GM19438 (cell line): Measurements from ENCODE around the gene DAB2IP.

Experiments
- ATAC-seq: cut with Tn5 transposase; IDR thresholded peaks from one replicate; pipeline ENCODE4 v1.9.1; 2021; ENCODE audit warnings: low read depth; ENCODE audit not compliant: unreplicated experiment

Gene DAB2IP

DNA sequence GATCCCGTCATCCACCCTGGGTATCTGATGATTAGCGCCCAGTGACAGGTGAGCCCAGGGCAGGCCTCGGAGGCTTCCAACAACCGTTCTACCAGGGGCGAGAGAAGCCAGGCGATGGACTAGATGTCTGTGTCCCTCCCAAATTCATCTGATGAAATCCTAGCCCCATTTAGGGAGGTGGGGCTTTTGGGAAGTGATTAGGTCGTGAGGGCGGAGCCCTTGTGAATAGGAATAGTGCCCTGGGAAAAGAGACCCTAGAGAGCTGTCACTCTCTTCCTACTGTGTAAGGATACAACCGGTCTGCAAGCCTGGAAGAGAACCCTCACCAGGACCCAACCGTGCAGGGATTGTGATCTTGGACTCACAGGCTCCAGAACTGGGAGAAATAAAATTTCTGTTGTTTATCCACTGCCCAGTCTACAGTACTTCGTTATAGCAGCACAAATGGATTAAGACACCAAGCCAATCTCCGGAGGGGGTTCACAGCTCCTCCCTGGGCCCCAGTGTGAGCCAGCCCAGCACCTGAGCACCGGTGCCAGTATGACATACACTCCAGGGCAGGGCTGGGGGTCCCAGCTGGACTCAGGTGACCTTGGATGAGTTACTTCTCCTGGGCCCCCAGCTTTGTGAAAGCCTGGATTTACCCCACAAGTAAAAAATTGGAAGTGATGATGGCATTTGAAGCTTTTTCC, 162.2 kb downstream of the DAB2IP start:
- ATAC-seq = no peak

DNA sequence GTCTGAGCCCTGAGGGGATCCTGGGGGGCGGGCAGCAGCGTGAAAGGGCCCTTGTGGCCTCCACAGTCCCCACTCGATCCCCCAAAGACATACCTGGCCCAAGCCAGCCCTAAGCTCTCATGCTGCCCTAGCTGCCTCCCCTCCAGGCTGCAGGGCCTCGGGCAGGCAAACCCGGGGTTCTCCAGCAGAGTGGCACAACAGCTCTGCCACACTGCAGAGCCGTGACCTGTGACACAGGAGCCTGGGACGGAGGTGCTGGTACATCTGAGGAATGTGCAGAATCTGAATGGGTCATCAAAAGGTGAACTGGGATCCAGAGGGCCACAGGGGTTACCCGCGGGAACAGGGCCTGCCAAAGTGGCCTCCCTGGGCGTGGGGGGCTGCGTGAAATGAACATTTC, 163.2 kb downstream of the DAB2IP start:
- no peak for ATAC-seq

DNA sequence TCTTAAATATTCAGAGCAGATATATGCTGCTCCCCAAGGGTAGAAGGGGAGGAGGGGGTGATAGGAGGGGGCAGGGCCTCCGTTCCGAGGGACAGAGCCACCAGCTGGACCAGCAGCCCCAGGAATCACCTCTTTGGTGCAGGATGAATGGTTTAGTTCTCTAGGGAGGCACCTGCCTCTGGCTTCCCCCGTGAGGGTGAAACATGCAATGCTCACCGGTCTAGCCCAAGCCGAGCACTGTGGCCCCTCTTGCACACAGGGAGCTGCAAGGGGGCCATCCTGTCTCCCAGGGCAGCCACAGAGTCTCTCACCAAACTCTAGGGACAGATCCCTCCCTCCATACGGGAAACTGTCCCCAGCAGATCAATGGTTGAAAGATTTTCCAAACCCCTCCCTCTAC, 163.7 kb downstream of the DAB2IP start:
- ATAC-seq = no peak

DNA sequence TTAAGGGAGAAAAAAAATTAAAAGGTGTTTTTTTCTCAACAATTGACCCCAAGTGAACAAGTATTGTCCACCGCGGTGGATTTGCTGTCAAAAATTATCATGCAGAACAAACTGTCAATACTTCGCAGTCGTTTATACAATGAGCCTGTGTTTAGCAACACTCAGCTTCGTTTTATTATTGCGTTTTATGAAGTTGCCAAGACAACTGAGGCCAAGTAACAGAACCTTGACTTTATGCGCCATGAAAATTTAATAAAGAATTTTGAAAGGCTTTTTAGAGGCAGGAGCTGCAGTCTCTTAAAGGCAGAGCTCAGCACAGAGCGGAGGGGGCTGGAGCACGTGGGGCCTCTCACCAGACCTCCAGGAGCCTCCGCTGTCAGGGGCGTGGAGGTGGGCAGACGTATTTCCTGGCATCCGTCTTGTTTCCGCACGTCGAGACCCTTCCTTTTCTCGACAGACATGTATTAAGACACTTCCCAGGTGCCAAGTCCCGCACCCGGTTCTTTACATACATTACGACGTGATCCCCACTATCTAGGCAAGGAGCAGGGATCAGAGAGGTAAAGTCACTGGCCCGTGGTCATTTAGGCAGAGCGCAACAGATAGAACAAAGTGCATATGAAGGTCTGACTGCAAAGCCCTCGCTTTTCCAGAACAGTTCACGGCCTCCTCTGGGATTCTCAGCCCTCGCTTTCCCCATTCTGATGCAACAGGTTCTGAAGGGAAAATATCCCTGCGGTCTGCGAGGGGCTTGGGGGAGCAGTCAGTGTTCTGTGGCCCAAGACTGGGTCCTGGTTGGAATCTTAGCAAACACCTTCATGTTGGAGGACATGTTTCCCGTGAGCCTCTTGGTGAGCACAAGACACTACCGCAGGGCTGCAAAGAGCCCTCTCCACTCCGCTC, 164.4 kb downstream of the DAB2IP start:
- no peak for ATAC-seq

DNA sequence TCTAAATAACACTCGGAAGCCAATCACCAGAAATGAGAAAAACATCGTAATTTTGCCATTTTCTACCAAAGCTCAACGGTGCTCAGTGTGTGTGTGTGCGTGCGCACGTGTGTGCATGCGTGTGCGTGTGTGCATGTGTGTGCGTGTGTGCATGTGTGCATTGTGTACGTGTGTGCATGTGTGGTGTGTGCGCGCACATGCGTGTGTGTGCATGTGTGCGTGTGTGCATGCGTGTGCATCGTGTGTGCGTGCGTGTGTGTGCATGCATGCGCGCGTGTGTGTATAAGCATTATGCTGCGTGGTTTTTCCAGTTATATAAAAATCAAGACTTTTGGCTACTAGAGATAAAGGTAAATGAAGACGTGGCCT, 165.0 kb downstream of the DAB2IP start:
- ATAC-seq = no peak

DNA sequence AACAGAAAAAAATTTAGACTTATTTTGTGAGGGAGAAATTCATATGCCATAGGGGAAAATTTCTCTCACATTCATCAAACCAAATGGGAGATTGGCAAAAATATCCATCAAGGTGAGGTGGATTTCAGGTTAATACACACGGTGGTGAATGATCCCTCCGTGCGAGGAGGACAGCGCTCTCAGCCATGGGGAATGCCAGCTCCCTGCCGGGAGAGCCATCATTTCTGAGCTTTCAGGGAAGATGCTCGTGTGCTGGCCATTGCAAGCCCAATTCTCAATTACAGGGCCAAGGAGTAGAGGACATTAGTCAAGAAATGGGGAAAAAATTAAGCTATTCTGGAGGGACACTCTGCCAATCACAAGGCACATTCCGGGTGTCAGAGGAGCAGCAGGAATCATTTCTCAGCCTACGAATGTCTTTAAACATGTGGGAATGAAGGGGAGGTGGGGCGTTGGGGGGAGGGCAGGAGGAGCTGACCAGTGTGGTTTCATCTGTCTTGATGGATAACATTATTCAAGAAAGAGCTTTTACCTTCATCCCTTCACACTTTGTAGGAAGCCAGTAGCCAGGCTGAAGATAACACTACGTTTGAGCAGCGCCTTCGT, 165.5 kb downstream of the DAB2IP start:
- ATAC-seq = no peak

DNA sequence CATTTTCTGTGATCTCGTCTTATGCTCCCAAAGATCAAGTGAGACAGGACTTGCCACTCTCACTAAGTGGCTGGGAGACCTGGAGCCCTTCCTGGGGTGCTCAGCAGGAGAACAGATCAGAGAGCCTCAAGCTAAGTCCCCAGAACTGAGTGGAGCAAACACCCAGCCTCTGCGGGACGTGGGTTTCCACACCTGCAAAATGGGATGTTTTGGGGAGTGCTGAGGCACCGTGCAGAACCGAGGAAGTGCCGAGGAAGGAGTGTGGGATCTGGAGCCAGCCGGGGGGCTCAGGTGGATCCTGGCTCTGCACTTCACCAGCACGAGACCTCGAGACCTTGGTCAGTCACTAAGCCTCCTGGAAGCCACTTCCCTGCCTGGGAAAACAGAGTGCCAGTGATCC, 166.0 kb downstream of the DAB2IP start:
- ATAC-seq = no peak

DNA sequence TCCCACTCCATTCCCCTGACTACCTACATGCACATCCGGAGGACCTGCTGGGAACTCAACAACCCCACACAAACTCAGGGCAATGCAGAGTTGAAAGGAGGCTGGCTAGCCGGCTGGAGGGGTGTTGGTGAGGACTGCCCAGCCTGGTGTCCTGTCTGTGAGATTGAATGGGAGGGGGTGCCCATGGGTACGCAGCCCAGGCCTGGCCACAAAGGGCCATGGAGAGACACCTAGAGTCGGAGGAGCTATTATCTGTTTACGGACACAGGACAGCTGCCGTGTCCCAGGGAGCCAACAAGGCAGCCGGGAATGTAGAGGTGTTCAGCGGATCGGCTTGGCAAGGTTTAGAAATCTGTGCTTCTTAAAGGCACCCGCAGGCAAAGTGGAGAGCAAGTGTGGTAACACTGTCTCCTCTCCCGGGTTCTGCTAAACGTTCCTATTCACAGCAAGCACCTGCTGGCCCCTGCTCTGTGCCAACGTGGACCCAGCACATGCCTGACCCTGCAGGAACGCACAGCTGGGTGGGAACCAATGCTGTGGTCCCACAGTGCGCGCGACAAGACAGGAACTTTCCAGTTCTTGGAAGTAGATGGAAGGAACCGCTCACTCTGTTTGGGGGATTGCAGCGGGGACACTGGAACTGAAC, 166.7 kb downstream of the DAB2IP start:
- ATAC-seq = no peak

DNA sequence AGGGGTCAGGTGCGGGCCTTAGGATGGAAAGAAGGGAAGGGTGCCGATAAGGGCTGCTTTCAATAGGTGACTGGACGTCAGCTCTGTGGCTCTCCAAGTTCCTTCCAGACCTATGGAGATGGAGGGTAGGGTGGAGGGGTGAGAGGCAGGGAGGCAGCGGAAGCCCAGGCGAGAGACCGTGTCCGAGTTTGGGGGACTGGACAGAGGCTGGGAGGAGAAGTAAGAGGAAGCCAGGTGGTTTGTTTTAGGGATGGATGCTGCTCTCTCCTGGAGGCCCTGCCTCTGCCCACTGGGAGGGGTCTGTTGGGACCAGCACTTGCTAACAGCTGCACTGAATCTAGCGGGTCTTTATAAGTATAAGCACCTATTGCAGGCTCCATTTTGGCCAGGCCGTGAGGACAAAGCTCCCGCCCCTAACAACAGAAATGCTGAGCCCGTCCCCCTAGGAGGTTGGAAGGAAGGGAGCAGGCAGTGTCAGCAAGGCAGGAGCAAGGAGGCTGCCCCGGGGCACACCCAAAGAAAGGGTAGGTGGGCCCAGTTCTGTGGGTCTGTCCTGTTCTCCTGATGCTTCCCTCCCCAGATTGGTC, 167.5 kb downstream of the DAB2IP start:
- no peak for ATAC-seq

DNA sequence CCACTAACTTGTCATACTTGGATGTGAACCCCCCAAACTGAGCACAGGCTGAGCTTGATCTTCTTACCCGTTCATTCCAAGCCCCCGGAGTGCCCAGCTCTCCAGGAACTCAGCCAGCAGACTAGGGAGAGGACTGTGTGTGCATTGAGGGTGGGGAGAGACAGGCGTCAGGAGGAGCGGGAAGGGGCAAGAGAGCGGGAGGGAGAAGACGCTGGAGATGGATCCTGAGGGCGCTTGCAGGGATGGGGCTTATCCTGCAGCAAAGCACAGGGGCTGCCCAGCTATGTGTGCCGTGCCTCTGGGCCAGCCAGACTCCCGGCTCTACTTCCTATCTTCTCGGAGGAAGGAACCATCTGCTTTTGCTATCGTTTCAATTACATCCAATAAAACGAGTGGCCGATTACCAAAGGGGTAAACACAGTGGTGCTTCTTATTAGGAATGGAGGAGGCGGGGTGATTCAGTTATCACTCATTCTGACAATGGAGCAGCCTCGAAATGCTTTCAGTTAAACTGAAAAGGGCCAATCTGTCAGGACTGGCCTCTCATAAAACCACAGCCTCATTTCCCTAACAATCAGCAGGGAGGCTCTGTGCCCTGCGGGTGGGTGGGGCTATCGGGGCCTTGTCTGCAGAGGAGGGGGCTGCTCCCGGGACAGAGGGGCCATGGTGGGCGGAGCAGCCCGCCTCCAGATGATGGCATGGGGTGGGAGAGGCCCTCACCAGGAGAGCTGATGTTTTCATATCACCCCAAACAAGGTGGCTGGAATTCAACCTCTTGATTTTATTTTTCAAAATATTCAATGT, 168.2 kb downstream of the DAB2IP start:
- ATAC-seq = no peak

DNA sequence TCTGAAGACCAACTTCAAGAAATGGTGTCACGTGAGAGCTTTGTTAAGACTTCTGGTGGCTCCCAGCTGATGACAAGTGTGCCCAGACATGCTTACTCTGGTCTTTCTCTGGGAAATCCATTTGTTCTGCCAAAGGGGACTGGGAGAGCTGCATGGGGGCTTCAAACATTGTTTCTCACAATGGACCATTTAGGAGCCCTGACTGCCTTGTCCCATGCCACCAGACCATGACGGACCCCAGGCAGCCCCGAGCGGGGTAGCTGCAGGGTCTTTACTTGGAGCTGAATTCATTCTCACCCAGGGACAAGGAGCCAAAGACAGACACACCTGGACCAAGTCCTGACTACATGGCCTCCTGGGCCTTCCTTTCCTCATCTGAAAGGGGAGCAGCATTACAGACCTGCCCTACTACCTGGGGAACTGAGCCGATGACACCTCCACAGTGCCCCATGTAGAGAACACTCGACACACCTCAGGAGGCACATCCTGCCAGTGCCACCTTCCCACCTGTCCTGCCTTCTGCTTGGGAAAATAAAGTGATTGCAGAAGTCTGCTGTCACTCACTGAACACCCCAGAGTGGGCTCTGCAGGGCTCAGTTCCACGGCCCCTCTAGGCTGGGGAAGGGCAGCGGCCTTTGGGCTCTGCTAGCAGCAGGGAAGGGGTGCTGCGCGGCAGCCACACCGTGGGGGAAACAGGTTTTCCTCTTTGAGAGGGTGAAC, 169.0 kb downstream of the DAB2IP start:
- no peak for ATAC-seq

DNA sequence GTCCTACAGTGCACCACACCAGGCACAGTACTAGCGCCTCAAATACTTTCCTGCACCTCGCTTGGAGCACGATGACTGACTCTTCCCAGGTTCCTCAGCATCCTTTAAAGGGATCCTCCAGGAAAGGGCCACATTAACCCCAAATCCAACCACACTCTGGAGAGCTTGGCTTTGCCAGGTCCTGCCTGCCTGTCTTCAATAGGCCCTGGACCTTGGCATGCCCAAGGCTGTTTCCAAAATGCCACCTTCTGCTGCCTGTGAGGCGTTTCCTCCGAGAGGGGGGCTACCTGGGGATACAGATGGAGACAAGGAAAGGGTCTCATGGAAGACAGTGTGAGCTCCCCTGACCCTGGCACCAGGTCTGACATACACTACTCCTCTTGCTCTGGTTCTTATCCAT, 169.9 kb downstream of the DAB2IP start:
- no peak for ATAC-seq

DNA sequence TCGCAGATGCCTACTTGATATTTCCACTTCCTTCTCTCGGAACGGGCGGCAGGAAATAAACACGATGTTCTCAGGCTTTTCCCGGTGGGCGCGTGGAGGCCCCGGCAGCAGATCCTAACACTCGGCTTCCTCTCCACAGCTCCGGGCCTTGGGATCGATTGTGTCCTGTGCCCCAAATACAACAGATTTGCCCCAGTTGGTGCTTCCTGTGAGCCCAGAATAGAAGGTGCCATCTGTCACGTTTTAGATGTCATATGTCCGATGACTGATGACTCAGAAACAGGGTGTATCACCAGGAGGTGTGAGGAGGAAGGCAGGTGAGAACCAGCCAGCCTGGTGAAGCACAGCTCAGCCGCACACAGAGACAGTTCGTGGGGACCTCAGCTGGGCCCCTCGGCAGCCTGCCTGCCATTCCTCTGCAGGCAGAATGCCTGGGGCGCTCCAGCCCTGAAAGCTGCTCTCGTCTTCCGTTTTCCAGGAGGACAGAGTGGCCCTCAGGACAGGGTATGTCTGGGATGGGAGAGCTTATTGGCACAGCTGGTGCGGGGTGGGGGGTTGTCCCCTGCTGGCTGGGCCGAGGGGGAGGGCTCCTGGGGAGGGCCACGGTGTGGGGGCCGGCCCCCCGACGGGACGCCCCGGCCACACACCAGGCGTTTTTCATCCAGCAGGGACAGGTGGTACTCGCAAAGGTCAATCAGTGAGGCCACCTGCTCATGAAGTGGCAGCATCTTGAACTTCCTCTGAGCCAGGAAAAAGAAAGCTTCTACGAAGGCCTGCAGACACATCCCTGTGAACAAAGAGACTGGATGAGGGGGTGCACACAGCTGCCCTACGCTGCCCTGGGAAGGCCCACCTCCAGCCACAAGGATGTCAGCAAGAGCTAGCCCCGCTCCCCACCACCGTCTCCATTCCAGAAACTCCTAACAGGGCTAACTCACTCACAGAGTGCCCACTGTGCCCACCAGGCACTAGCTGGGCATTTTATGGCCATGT, 171.0 kb downstream of the DAB2IP start:
- no peak for ATAC-seq

DNA sequence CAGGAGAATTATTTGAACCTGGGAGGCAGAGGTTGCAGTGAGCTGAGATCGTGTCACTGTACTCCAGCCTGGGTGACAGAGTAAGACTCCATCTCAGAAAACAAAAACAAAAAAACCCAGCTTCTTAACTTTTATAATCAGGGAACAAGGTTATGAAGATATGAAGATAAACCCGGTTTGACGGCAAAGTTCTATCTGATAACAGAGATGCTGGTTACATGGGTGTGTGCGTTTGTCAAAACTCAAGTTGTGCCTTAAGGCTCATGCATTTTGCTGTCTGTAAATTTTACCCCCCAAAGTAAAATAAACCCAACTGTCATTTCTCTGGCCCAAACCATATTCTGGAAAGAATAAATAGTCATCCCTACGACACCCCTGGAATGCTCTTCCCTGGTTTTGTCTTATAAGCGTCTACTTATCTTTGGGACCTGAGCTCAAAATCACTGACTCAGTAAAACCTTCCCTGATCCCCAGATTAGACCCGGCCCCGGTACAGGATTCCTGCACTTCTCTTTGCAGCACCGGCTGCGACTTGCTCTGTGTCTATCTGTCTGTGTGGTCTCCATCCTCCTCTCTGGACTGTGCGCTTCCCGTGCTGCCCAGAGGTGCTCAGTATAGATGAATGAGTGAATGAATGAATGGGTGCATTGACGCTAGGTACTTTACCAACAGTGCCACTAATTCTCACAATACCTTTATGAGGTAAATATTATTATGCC, 172.2 kb downstream of the DAB2IP start:
- ATAC-seq = no peak

DNA sequence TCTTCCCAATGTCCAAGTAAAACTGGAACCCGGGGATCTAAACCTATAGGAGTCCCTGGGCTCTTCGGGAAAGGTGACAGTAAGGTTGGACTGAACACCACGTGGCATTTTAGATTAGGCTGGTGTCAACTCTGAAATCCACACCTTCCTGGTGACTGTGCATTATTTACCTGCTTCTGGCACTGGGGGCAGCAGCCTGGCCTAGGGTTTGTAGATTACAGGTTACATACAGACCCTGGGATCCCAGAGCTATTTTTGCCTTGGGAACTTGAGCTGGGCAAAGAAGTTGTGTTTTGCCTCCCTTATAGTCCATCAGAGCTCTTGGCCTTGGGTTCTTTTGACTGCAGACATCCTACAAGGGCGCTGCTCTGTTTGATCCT, 173.2 kb downstream of the DAB2IP start:
- ATAC-seq = no peak

DNA sequence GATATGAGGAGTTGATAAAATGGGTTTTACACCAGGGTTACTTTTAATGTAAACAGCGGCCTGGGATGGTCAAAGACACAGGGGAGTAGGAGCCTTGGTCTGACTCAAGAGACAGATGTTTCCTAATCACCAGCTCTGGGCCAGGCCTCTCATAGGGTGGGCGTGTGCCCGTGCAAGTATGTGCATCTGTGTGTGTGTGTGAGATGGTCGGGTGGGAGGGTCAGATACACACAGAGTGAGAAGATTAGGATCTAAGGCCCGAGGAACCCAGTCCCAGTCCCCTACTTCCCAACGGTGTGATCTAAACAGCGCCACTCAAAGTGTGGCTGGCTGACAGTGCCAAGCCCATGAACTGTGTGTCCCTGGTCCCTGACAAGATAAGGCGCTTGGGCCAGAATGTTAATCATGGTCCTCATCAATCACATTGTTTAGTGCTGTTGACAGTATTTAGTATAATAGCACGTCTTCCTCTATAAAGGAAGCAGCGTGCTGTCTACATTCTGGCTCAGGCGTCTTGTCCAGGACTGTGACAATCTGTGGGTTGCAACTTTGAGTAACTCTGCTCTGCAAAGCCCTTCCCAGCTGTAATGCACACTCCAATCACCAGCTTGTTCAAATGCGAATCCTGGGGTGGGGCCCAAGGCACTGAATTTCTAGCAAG, 173.7 kb downstream of the DAB2IP start:
- ATAC-seq = no peak

DNA sequence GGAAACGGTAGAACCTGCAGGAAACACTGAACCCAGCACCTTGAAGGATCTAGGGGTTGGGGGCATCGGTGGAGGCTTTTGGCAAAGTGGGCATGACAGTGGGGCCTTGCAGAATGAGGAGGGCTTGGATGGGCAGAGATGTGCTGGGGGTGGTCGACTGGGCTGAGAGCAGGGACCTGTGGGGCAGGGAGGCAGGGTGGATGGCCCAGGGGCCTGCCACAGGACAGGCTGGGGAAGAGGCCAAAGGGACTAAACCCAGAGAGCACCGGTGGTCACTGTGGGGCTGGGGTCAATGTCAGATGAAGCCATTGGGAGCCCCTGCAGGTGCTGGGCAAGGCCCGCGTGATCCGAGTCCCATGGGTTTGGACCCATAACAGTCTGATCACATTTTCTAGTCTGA, 175.3 kb downstream of the DAB2IP start:
- no peak for ATAC-seq
